Stimulated activated CD8-positive, alpha-beta memory T cell treated with anti-CD3 and anti-CD28 coated beads, Interleukin-7, amount 100 ng/mL, for 1 hour (primary cell): Measurements from ENCODE around the gene HBA1.
"Not testable (repeated sequence)": the region's sequence is repeated elsewhere in the genome, so short reads cannot be mapped to it uniquely, and the experiment has no call there.

Source experiments
- DNase-seq, 2 donors: peaks; one replicate each; pipeline ENCODE4 v3.0.0-alpha.2; 2020; ENCODE audit warnings: low read depth in 2 of 2

Gene HBA1

DNA sequence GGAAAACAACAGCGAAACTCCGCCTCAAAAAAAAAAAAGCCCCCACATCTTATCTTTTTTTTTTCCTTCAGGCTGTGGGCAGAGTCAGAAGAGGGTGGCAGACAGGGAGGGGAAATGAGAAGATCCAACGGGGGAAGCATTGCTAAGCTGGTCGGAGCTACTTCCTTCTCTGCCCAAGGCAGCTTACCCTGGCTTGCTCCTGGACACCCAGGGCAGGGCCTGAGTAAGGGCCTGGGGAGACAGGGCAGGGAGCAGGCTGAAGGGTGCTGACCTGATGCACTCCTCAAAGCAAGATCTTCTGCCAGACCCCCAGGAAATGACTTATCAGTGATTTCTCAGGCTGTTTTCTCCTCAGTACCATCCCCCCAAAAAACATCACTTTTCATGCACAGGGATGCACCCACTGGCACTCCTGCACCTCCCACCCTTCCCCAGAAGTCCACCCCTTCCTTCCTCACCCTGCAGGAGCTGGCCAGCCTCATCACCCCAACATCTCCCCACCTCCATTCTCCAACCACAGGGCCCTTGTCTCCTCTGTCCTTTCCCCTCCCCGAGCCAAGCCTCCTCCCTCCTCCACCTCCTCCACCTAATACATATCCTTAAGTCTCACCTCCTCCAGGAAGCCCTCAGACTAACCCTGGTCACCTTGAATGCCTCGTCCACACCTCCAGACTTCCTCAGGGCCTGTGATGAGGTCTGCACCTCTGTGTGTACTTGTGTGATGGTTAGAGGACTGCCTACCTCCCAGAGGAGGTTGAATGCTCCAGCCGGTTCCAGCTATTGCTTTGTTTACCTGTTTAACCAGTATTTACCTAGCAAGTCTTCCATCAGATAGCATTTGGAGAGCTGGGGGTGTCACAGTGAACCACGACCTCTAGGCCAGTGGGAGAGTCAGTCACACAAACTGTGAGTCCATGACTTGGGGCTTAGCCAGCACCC lies 1.2 kb upstream of the HBA1 start:
- DNase-seq, result no peak

DNA sequence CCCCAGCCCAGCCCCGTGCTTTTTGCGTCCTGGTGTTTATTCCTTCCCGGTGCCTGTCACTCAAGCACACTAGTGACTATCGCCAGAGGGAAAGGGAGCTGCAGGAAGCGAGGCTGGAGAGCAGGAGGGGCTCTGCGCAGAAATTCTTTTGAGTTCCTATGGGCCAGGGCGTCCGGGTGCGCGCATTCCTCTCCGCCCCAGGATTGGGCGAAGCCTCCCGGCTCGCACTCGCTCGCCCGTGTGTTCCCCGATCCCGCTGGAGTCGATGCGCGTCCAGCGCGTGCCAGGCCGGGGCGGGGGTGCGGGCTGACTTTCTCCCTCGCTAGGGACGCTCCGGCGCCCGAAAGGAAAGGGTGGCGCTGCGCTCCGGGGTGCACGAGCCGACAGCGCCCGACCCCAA lies 474 bp upstream of the HBA1 start:
- not testable (repeated sequence) for DNase-seq

- DNase-seq, result no peak
Observed at GRCh38 chr16:177394-177822, 928 bp downstream of the HBA1 start.

- DNase-seq, result no peak
Observed at GRCh38 chr16:177981-178667, 1.6 kb downstream of the HBA1 start.

- DNase-seq, result no peak
Observed at GRCh38 chr16:178668-179015, 2.2 kb downstream of the HBA1 start.

GRCh38 chr16:179211-180092 lies 3.0 kb downstream of the HBA1 start:
- DNase-seq, result no peak

- DNase-seq, result no peak
Observed at GRCh38 chr16:180101-180675, 3.7 kb downstream of the HBA1 start, which contains the start of gene HBQ1. TSS of gene HBQ1 (plus strand) at chr16:180459. CDS start at chr16:180487, 28 bp downstream.

- no peak for DNase-seq
Observed at GRCh38 chr16:180681-181564, 4.4 kb downstream of the HBA1 start.

DNA sequence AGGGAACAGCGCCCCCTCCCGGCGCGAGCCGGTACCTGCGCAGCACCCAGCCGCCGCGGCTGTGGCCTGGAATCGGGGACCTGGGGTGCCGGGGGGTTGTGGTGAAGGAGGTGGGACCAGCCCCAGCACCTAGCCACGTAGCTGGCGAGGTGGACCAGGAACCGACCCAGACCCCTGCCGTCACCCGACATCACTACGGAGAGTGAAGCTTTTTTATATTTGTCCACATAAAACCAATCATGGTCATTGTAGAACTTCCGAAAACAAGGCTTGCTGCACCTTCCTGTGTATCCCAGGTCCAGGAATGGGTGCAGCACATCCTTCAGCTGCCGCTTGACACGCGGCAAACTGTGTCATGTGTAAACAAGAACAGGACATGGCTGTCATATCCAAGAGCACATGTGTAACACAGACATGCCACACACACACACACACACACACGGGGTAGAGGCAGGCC lies 5.1 kb downstream of the HBA1 start:
- peak; percentile 71 to 74 for DNase-seq

DNA sequence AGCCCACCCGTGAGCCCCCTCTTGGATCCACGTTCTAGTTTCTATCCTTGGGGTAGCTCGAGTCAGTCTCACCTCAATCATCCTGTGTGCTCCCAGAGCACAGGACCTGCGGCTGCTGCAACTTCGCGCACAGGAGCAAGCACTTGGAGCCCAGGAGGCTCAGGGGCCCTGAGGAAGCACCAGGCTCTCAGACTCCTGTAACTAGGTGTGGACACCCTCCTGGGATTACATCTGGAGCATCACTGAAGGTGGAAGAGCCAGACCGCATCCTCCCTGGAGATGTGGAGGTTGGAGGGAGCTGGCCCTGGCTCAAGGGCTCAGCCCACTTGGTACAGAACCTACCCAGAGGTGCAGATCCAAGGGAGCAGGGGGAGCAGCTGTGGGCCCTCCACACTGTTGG lies 6.5 kb downstream of the HBA1 start:
- DNase-seq, result no peak

- no peak for DNase-seq
Observed at GRCh38 chr16:185213-185612, 8.7 kb downstream of the HBA1 start.

- DNase-seq, result no peak
Observed at GRCh38 chr16:185691-186090, 9.2 kb downstream of the HBA1 start.

DNA sequence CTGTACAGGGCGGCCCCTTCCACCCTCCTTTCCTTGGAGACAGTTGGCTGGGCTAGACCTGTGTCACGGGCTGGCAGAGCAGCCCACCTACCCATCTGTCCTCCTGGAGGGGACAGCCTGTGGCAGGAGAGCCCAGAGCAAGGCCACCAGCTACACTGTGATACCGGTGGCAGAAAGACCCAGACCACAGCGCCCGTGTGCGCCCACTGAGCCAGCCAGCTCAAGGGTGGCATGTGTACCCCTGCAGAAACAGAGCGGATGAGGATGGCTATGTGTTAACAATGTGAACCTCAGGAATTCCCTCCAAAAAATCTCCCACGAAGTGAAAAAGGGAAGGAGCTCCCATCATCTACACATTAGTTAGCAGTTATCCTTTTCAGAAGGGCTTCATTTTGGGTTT lies 10.8 kb downstream of the HBA1 start:
- DNase-seq, result no peak

DNA sequence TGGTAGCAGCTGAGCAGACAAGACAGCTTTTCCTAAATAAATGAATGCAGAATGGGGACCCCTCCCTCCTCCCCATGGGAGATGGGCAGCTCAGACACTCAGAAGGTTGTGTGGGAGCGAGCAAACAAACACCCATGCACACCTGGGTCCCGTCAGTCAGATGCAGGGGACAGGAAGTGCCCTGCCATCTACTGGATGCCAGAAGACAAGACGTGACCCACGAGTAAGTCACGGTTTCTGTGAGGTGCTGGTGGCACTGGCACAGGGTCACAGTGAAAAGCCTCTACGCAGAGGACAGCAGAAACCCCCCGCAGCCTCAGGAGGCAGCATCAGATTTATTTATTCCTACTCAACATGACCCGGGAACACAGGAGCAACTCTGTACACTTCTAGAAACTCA lies 12.2 kb downstream of the HBA1 start:
- no peak for DNase-seq

DNA sequence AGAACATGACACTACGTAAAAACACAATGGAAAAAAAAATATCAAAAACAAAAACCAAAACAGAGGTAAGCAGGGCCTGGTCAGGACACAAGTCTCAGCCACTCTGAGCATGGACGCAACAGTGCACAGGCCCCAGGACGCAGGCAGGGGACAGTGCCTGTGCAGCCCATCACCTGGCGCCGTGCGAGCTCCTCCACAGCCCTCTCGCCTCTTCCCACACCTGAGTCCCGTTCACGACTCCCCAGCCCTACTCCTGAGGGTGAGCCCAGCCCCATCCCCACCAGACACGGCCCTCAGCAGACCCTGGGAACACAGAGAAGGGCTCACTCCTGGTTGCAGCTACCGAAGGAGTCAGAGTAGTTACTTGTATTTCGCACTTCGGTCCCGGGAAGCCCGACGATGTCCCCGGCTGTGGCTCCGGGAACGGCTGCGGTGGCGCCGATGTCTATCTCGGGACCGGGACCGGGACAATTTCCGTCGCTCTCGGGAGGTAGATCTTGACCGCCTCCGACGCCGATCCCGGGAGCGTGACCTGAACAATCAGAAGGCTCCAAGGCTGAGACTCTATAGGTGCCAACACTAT lies 13.2 kb downstream of the HBA1 start:
- DNase-seq, result no peak

DNA sequence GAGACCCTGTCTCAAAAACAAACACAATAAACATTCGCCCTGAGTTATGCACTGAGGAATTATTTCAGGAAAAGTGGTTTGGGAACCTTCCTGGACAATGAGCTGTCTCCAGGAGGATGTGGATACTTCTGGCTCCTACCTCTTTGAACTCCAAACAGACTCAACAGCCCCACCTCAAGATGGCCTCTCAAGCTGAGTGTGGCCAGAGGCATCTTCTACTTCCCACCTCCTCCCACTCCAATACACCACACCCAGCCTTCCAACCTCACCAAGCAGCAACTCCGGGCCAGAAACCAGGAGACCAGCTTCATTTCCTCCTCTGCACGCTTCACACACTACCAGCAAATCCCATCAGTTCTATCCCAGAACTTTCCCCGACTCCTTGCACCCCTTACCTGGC lies 15.4 kb downstream of the HBA1 start:
- no peak for DNase-seq

GRCh38 chr16:192686-193085 lies 16.2 kb downstream of the HBA1 start:
- DNase-seq, result no peak

DNA sequence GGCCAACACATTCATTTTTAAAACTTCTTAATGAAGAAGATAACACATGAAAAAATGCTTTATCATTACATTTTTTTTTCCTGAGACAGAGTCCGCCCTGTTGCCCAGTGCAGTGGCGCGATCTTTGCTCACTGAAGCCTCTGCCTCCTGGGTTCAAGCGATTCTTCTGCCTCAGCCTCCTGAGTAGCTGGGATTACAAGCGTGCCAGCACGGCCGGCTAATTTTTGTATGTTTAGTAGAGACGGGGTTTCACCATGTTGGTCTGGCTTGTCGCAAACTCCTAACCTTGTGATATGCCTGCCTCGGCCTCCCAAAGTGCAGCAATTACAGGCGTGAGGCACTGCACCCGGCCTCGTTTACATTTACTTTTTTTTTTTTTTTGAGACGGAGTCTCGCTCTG lies 17.0 kb downstream of the HBA1 start:
- DNase-seq, result no peak

GRCh38 chr16:194516-194915 lies 18.0 kb downstream of the HBA1 start:
- DNase-seq, result no peak

DNA sequence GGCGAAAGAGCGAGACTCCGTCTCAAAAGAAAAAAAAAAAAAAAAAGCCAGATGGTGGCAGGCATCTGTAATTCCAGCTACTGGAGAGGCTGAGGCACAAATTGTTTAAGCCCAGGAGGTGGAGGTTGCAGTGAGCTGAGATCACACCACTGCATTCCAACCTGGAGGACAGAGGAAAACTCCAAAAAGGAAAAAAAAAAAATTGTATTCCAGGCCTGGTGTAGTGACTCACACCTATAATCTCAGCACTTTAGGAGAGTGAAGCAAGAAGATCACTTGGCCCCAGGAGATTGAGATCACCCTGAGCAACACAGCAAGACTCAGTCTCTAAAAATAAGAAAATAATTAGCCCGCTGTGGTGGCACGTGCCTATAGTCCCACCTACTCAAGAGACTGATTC lies 23.9 kb downstream of the HBA1 start:
- DNase-seq, result no peak
